Natural killer cell (primary cell): ENCODE measurements around the gene FILIP1L. TPM values are rescaled to one million over a fixed set of nuclear protein-coding genes. Genes with fewer than 3 reads are reported as not detected.
A peak's percentile ranks its signal among the peaks of the same experiment; 100 is the strongest.

ENCODE experiments used
- ATAC-seq, 3 donors: fragments of 150-1000 bp in 2 of 3; fragments of 200-7000 bp in 1 of 3; cut with Tn5 transposase; 1 replicate in 1 of 3; 2 replicates in 2 of 3; pipeline ENCODE4 v1.10.0; 2021; ENCODE audit warnings: mild to moderate bottlenecking in 2 of 3, moderate library complexity in 2 of 3
- DNase-seq, 2 donors: peaks; one replicate each; pipeline versions ENCODE4 v3.0.0 to v3.0.0-alpha.2; 2013 to 2021; ENCODE audit warnings: mixed read lengths in 1 of 2
- H3K27ac ChIP-seq: one replicate; pipeline ENCODE4 v1.5.1; 2013; ENCODE audit warnings: mild to moderate bottlenecking, low read length
- H3K27me3 ChIP-seq: one replicate; pipeline ENCODE4 v1.6.1; 2013; ENCODE audit warnings: low read length; ENCODE audit not compliant: control insufficient read depth, insufficient read depth
- H3K36me3 ChIP-seq: one replicate; pipeline ENCODE4 v1.6.1; 2013; ENCODE audit warnings: low read length; ENCODE audit not compliant: control insufficient read depth, insufficient read depth
- H3K4me1 ChIP-seq: one replicate; pipeline ENCODE4 v1.6.1; 2013; ENCODE audit warnings: low read length; ENCODE audit not compliant: control insufficient read depth, insufficient read depth
- H3K4me3 ChIP-seq: one replicate; pipeline ENCODE4 v1.5.1; 2013; ENCODE audit warnings: low read length
- H3K9me3 ChIP-seq: one replicate; pipeline ENCODE4 v1.6.1; 2013; ENCODE audit warnings: low read length; ENCODE audit not compliant: control insufficient read depth, insufficient read depth
- H3K27ac Mint-ChIP-seq, 2 donors: one replicate each; pipeline ENCODE4 v1.8.0; 2022; ENCODE audit warnings: mild to moderate bottlenecking in 2 of 2, mixed read lengths in 2 of 2, moderate library complexity in 1 of 2
- H3K27me3 Mint-ChIP-seq, 2 donors: one replicate each; pipeline ENCODE4 v1.8.0; 2022; ENCODE audit warnings: low read depth in 2 of 2, mixed read lengths in 2 of 2
- H3K36me3 Mint-ChIP-seq: one replicate; pipeline ENCODE4 v1.8.0; 2022; ENCODE audit warnings: mixed read lengths
- H3K4me1 Mint-ChIP-seq, 2 donors: one replicate each; pipeline ENCODE4 v1.8.0; 2022; ENCODE audit warnings: mixed read lengths in 2 of 2
- H3K4me3 Mint-ChIP-seq: one replicate; pipeline ENCODE4 v1.8.0; 2022; ENCODE audit warnings: mild to moderate bottlenecking, moderate library complexity, mixed read lengths
- H3K9me3 Mint-ChIP-seq, 2 donors: one replicate each; pipeline ENCODE4 v1.8.0; 2022; ENCODE audit warnings: mixed read lengths in 2 of 2
- WGBS: methylation state at CpG from one replicate; pipeline ENCODE4 v1.1.7; 2013; ENCODE audit warnings: missing lambda C conversion rate; ENCODE audit not compliant: insufficient coverage; 5-methylcytosine and 5-hydroxymethylcytosine counted together
- intact Hi-C: fragments of 100-400 bp; cut with micrococcal nuclease; formaldehyde crosslinking; loops from one replicate; pipeline ENCODE4 v1.14.2; 2022
- total RNA-seq, 4 donors: library from RNA; stranded (reverse); fragments of 120-200 nt in 1 of 4; gene quantifications; one replicate each; pipeline versions ENCODE4 v1.2.3 to v1.2.4, GENCODE V29; 2013 to 2022
- TF ChIP-seq, protein P1 (sequence below): fragments of 200-600 bp; IDR thresholded peaks from one replicate; pipeline ENCODE4 v1.8.0; 2022; ENCODE audit warnings: antibody characterized with exemption

The FILIP1L gene
- total RNA-seq, 3 donors from 2014 or later (not counting 1 experiment from before 2014, with no cell fraction given) = 0.12 TPM; not detected in 2

DNA sequence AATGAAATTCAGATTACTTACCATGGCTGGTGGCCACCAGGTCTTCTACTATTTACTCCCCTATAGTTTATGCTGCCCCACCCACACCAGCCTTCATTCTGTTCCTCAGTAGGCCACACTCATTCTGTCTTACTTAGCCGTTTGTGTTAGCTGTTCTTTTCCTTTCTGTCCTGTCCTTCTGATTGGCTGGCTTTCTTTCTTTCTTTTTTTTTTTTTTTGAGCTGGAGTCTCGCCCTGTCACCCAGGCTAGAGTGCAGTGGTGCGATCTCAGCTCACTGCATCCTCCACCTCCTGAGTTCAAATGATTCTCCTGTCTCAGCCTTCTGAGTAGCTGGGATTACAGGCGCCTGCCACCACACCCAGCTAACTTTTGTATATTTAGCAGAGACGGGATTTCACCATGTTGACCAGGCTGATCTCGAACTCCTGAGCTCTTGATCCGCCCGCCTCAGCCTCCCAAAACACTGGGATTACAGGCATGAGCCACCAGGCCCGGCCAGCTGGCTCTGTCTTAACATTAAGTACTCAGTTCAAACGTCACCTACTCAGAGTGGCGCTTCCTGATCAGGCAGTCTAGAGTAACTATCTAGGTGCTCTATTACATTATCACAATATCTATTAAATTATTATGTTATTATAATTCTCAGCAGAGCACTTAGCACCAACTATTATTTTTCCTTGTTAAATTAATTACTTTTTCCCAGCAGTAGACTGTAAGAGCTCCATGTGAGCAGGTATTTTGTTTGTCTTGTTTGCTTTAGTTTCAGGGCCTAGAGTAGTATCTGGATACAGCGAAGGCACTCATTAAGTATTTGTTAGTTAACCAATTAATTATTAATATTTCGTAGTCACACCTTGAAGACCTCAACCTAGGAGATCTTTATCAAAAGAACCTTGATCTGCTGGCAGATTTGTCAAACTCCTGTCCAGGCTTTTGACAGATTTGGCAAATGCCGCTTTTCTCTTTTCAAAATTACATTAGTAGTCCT is 290.3 kb downstream of the FILIP1L start:
- Mint-ChIP-seq H3K4me3 (no peak overlapping the region), H3K27ac (no peak overlapping the region), H3K27me3 (no peaks in the 10 kb centered on the region), H3K36me3 (no peaks in the 10 kb centered on the region), H3K4me1 (peaks cover 3% of the 10 kb centered on the region in 2 donors), H3K9me3 (no peaks in the 10 kb centered on the region)
- no peak for ATAC-seq
- Histone ChIP-seq H3K36me3 (no peaks in the 10 kb centered on the region), H3K9me3 (no peaks in the 10 kb centered on the region), H3K4me1 (no peaks in the 10 kb centered on the region), H3K4me3 (no peak overlapping the region), H3K27ac (no peak overlapping the region), H3K27me3 (no peaks in the 10 kb centered on the region)
- TF ChIP-seq, protein P1, sequence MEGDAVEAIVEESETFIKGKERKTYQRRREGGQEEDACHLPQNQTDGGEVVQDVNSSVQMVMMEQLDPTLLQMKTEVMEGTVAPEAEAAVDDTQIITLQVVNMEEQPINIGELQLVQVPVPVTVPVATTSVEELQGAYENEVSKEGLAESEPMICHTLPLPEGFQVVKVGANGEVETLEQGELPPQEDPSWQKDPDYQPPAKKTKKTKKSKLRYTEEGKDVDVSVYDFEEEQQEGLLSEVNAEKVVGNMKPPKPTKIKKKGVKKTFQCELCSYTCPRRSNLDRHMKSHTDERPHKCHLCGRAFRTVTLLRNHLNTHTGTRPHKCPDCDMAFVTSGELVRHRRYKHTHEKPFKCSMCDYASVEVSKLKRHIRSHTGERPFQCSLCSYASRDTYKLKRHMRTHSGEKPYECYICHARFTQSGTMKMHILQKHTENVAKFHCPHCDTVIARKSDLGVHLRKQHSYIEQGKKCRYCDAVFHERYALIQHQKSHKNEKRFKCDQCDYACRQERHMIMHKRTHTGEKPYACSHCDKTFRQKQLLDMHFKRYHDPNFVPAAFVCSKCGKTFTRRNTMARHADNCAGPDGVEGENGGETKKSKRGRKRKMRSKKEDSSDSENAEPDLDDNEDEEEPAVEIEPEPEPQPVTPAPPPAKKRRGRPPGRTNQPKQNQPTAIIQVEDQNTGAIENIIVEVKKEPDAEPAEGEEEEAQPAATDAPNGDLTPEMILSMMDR = no peak
- intact Hi-C loops = no loop called here
- no peak for DNase-seq
- 92% methylated on average over 14 of the region's 14 CpGs for WGBS

DNA sequence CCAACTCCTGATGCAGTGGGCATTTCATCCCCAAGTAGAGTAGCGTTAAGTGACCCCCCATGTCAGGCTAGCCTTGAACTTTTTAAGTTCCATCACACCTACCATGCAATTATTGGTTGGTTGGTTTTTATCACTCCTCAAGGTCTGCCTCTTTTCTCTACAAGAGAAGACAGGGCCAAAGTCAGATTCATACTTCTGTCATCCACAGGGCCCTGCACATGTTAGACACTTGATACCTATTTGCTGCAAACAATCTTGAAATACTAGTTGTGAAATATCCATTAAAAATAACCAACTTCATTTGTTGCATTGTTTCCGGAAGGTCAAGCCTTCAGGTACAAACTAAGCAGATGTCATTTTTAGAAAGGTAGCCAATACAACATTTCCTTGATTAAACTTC is 295.5 kb downstream of the FILIP1L start:
- Histone ChIP-seq H3K4me3 (no peak overlapping the region), H3K27ac (no peak overlapping the region), H3K27me3 (no peaks in the 10 kb centered on the region), H3K4me1 (peaks cover 5% of the 10 kb centered on the region), H3K36me3 (no peaks in the 10 kb centered on the region), H3K9me3 (no peaks in the 10 kb centered on the region)
- DNase-seq (peak in 1 of 2 donors; percentile 6), ATAC-seq (no peak)
- Mint-ChIP-seq H3K27me3 (peaks cover 0 to 6% of the 10 kb centered on the region in 2 donors), H3K4me1 (peaks cover 25 to 27% of the 10 kb centered on the region in 2 donors), H3K9me3 (no peaks in the 10 kb centered on the region), H3K27ac (peak overlapping the region; percentile 99), H3K36me3 (no peaks in the 10 kb centered on the region), H3K4me3 (peak overlapping the region; percentile 98)
- TF ChIP-seq, protein P1 = no peak
- intact Hi-C loops = loop anchor here (10.0 kb wide), 2 partner anchors 586 to 914 kb away; partner anchors contain the start of genes DCBLD2, LNP1 and TOMM70
- WGBS = 93% methylated on average over 1 of the region's 2 CpGs

DNA sequence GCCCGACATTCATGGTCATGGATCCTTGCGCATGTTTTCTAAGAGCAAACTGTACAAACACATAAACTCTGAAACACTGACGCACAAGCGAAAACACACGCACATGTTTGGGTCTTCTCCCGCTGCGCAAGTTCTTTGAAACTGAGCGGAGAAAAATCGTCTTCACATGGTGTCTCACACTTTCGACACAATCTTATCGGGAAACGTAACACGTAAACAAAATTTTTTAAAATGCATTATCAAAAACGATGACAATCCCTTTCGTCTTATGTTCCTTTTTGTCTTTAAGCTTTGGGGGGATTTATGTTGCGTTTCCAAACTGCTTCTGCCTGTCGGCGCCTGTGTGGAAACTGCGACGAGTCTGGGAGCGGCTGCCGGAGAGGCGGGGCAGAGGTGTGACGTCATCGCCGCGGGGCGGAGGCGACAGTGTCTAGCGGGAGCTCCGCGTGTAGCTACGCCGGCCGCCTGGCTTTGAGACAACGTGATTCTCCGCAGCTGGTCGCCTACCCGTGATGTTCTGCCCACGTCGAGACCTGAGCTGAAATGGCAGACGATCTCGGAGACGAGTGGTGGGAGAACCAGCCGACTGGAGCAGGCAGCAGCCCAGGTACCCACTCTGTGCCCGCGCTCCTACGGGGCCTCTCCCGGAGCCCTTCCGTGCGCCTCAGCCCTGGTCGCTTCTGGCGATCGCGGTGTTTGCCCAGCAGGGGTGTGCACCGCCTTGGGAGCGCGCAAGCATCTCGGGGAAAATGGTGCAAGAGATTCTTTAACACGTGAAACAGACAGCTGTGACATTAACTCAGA is 296.7 kb downstream of the FILIP1L start, which contains the start of gene CMSS1:
Gene CMSS1 (plus strand): TSS at position 426 of the 804 bp plus-strand sequence.
- intact Hi-C loops = loop anchor here (1.0 to 10.0 kb wide), 3 partner anchors 443 to 913 kb away; partner anchors contain the start of genes DCBLD2, LNP1, TBC1D23 and TOMM70
- H3K36me3 ChIP-seq = no peaks in the 10 kb centered on the region
- WGBS = under 1% methylated on average over 60 of the region's 60 CpGs
- peak; percentile 96 to 97 for DNase-seq
- Mint-ChIP-seq H3K27ac (peak within 1 kb of the TSS; percentile 99), H3K36me3 (no peaks in the 10 kb centered on the region), H3K27me3 (peaks cover 0 to 6% of the 10 kb centered on the region in 2 donors), H3K9me3 (no peaks in the 10 kb centered on the region), H3K4me1 (peaks cover 25 to 27% of the 10 kb centered on the region in 2 donors), H3K4me3 (peak within 1 kb of the TSS; percentile 98)
- peaks cover 5% of the 10 kb centered on the region for H3K4me1 ChIP-seq
- no peaks in the 10 kb centered on the region for H3K27me3 ChIP-seq
- ATAC-seq = peak; percentile 94 to 96 (median 94)
- peak within 1 kb of the TSS; percentile 58 for H3K4me3 ChIP-seq
- TF ChIP-seq, protein P1 = no peak
- no peaks in the 10 kb centered on the region for H3K9me3 ChIP-seq
- peak within 1 kb of the TSS; percentile 82 for H3K27ac ChIP-seq
